Fibroblast of lung (primary cell): Measurements from ENCODE around the gene BAIAP3.

Experiments used
- CTCF ChIP-seq, 2 donors: IDR thresholded peaks in 1 of 2; conservative IDR thresholded peaks in 1 of 2; 1 replicate in 1 of 2; 2 replicates in 1 of 2; pipeline ENCODE4 v1.5.1; 2011 to 2012; ENCODE audit warnings: low read length in 2 of 2, control low read depth in 1 of 2, inconsistent platforms in 1 of 2, low read depth in 1 of 2, mild to moderate bottlenecking in 1 of 2
- EZH2 ChIP-seq: IDR thresholded peaks from 2 replicates; pipeline ENCODE4 v1.5.1; 2012; ENCODE audit warnings: low read length, control low read depth, mild to moderate bottlenecking; ENCODE audit errors: missing control alignments

- TF ChIP-seq CTCF (conservative IDR thresholded peaks at IDR 0.05 in 1 of 2, IDR thresholded peaks at IDR 0.05 in 1 of 2; ENCODE audit: low read depth in 1 of 2, low read length in 2 of 2) (no peak), EZH2 (no peak)
Measured at GRCh38 chr16:1349351-1349750, 15.9 kb downstream of the BAIAP3 start.
